AML-193 (cell line): ENCODE measurements around the gene CTDNEP1.
"Not testable (repeated sequence)": the region's sequence is repeated elsewhere in the genome, so short reads cannot be mapped to it uniquely, and the experiment has no call there.

Source experiments
- DNase-seq, 2 experiments: peaks; one replicate each; lab custom pipeline; 2025; lab: John Stamatoyannopoulos, UW

Gene CTDNEP1

DNA sequence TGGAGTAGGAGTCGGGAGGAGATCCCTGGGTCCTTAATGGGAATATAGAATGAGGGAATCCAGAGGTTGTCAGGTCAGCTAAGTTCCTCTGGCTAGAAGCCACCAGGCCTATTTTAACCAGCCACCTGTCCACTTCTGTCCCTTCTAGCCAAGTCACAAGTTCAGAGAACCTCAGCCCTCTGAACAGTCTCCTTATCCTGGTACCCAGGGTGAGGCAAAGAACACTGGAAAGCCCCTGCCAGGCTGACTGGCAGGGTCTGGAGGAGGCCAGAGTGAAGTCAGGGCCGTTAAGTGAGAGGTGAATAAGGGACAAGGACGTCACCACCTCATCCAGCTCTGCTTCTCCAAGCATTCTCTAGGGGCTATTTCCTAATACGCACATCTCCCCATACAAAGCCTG is 2.7 kb downstream of the CTDNEP1 start:
- DNase-seq, result no peak

- no peak for DNase-seq
Measured at GRCh38 chr17:7246779-7247178, 4.8 kb downstream of the CTDNEP1 start.

- not testable (repeated sequence) for DNase-seq
Measured at GRCh38 chr17:7243838-7244237, 7.7 kb downstream of the CTDNEP1 start.

DNA sequence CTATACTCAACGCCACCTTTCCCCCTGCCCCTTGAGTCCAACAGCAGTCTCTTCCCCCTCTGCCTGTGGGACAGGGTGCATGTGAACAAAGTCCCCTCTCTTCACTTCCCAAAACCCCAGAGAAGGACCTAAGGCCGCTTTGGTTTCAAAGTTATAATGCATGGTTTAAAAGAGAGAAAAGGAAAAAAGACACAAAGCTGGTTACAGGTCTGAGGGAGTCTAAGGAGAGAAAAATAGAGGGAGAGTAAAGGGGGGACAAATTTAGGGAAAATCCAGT is 8.1 kb downstream of the CTDNEP1 start:
- no peak for DNase-seq

GRCh38 chr17:7242717-7243452 is 8.6 kb downstream of the CTDNEP1 start:
- peak; percentile 43 to 61 for DNase-seq

GRCh38 chr17:7241783-7242716 is 9.5 kb downstream of the CTDNEP1 start, which contains the start of gene GABARAP:
Gene GABARAP, minus strand, starts transcription at chr17:7242449. Its CDS starts 119 bp downstream, at chr17:7242330.
- DNase-seq, result peak; percentile 39 to 47

GRCh38 chr17:7241090-7241733 is 10.3 kb downstream of the CTDNEP1 start:
- DNase-seq, result no peak

- DNase-seq, result no peak
Measured at GRCh38 chr17:7240375-7240774, 11.2 kb downstream of the CTDNEP1 start.

- peak; percentile 87 for DNase-seq
Measured at GRCh38 chr17:7239091-7240027, 12.2 kb downstream of the CTDNEP1 start, which contains the start of gene PHF23. Gene PHF23, minus strand, starts transcription at chr17:7239457. Its CDS starts 178 bp downstream, at chr17:7239279.

GRCh38 chr17:7238420-7239090 is 13.0 kb downstream of the CTDNEP1 start:
- DNase-seq, result no peak

DNA sequence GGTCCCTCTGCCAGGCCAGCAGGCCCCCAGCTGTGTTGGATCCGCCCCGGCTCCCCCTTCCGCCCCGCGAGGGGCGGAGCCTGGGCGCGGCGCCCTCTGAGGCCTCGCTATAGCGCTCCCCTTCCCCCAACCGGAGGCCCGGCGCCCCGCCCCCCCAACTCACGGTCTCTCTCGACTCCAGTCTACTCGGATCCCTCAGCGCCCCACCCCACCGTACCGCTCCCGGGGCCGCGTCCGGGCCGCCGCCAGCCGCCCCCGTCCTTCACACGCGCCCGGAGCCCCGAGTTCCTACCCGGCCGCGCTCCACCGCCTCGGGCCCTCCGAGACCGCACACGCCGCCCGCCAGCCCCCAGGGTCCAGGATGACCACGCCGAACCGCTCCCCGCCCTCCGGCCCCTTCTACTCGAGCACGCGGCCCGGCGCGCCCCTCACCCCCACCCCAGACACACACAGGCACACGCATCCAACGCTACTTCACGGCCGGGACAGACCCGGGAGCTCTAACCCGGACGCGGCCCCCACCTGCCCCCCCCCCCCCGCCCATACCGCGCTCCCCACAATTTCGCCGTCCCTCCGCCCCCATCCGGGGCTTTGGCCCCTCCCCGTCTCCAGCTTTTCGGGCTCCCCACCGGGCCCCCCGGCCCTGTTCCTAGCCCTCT is 13.6 kb downstream of the CTDNEP1 start:
- DNase-seq, result peak in 1 of 2 experiments; percentile 3

DNA sequence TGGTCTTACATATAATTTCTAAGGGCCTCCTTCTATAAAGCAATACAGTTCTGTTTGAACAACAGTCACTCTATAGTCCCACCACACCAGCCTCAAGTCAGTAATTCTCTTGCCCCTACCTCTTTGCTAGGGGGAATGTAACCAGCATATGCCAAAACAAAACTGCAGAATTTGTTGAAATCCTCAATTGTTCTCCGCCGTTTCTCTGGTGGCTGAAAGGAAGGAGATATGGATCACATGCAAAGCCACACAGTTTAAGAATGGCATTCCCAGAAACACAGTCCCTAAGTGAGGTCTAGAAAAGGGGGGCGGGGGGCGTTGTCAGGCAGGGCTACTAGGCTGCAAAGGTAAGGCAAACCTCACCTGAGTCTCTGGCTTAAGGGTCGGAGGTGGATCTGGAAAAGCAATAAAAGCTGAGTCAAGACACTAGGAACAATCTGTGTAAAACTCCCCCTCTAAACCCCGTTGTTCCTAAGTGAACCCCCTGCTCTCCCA is 14.2 kb downstream of the CTDNEP1 start:
- DNase-seq, result no peak

GRCh38 chr17:7236808-7237207 is 14.7 kb downstream of the CTDNEP1 start:
- no peak for DNase-seq

DNA sequence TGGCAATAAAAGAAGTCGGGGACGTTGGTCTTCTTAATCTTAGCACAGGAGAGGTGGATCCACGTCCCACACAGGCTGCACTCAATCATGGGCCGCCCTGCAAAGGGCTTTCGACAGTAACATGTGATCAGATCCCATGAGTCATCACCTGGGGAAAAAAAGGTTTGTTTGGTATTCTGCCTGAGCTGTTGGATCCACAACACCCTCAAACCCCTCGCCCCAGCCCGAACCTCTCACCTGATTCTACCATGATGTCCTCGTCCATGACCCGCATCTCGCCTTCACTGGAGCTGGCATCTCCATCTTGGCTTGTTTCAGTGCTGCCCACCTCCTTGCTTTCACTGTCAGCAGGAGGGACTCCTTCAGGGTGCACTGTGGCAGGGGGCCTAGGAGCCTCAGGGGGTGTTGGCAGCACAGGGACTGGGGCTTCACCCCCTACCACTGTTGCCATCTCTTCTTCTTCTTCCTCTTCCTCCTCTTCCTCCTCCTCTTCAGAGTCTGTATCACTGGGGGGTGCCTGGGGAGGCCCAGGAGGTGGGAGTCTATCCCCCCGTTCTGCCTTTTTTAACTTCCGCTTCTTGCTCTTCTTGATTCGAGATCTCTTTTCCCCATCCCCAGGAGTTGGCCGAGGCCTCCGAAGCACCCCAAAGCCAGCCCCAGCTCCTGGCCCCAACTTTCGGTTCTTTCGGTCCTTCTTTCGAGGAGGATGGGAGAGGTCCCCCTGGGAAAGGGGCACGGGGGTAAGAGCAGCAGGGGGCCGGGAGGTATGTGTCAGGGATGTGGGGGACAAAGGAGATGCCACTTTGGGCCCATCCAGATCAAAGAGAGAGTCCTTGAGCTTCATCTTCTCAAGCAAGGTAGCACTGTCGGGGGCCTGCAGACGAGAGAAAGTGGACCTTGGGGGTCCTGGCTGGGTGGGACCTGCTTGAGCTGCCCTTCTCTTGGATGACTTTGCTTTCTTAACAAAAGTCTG is 15.6 kb downstream of the CTDNEP1 start:
- DNase-seq, result no peak

DNA sequence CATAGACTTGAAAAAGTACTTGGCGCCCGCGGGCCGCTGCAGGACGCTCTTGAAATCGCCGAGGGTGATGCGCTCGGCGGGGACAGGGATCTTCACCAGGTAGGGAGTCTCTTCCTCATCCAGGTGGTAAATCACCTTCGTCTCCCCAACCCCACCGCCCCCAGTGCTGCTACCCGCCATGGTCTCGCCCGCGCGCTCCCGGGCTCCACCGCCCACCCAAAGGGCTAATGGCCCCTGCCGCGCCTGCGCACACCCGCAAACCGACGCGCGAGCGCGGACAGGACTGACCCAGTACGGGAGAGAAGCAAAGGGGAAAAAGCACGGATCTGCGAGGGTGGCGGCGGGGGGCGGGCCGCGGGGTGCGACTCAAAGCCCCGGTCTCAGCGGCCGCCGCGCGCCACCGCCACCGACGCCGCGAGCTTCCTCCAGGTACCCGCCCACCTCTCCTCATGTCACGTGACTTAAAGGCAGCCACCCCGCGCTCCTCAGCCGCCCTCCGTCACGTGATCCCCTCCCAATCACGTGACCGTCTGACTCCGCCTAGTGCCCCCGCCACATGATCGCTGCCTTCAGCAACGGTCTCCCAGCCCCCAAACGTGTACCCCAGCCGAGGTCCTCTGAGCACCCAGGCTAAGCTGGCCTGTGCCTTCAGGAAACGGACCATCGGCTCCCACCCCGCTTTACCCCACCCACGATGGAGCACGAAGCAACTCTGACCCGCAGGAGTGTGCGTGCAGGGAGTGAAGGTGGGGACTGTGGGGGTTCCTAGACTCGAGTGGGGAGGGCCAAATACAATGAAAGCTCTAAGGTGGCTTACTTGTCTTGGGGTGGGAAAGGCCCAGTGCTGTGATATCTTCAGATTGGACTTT is 17.2 kb downstream of the CTDNEP1 start, which contains the start of gene DVL2:
DVL2 (minus strand) TSS at position 435 of the 869 bp plus-strand sequence; CDS start at position 180, 255 bp downstream.
- peak; percentile 45 to 67 for DNase-seq

DNA sequence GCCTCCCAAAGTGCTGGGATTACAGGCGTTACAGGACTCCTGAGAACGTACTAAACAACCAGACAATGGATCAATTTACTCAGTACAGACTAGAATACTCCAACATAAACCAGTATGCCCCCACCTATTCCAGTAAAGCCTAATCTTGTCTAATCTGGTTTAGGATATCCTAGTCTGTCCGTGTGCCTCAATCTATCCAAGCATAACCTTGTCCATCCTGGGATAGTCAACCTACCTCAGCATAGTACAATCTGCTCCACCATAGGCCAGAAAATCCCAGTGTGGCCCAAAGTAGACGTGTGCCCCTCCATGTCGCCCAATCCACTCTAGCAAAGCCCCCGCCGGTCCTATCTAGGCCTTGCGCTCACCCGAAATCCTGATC is 17.8 kb downstream of the CTDNEP1 start:
- DNase-seq, result no peak

DNA sequence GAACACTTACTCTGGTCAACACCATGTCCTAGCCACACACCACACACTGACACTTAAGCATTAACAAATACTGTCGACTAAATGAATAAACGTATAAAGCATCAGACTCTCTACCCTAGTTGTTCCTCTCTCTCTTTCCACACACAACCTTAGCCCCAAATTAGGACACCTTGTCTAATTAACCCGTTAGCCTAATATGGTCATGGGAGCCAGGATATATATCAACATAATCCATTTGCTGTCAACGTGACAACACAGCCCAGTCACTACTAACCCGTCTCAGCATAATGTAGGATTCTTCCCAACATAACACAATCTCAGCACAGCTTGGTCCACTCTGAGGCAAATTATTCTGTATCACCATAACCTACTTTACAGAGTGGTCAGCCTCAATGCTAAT is 19.4 kb downstream of the CTDNEP1 start:
- DNase-seq, result no peak

DNA sequence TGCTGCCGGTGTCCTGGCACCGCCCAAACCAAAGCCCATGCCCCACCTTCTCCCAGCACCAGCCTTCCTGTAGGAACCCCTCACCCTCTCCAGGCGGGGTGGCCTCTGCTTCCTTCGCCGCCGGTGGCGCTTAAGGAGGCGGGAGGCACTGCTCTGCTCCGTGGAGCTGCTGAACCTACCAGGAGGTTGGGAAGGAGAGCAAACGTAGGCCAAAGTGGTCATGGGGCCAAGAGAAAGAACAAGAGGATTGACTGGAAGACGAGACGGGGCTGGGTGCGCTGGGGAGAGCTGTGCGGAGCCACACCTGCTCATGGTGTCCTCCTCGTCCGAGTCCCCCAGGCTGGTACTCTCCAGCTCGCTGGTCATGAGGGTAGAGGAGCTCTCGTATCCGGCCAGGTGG is 22.0 kb downstream of the CTDNEP1 start:
- no peak for DNase-seq
